GM10847 (cell line): ENCODE measurements around the gene SNRPD2.
A peak's percentile ranks its signal among the peaks of the same experiment; 100 is the strongest.

Source experiments
- POLR2A ChIP-seq: IDR thresholded peaks from 2 replicates; pipeline ENCODE4 v1.6.1; 2011; ENCODE audit not compliant: insufficient read length; ENCODE audit errors: extremely low read depth

Gene SNRPD2

DNA sequence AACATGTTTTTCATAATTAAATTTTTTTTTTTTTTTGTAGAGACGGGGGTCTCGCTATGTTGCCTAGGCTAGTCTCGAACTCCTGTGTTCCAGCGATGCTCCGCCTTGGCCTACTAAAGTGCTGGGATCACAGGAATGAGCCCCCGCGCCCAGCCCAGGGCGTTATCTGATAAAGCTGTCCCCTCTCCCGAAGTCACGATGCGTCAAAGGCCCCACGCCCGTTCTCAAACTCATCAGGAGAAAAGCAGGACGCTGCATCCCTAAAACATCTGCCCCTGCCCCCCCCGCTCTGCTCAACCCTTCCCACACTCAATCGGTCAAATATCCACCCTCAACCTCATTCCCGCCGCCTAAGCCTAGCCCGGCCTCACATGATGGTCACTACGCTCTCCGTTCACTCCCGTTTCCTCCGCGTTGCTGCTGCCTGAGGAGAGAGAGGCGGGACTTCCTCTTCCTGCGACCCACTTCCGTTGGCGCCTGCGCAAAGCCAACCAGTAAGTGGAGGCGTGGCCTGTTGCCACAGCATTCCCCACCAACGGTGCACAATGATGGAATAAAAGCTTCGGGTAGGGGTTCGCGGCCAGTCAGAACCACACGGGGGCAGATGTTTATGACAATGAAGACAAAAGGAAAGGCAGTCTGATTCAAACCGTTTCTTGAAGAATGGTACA is at the start of gene SNRPD2:
Gene SNRPD2, minus strand, starts transcription at position 438 of the 671 bp plus-strand sequence. Its CDS starts 65 bp downstream, at position 373.
- peak; percentile 88 for TF ChIP-seq POLR2A

DNA sequence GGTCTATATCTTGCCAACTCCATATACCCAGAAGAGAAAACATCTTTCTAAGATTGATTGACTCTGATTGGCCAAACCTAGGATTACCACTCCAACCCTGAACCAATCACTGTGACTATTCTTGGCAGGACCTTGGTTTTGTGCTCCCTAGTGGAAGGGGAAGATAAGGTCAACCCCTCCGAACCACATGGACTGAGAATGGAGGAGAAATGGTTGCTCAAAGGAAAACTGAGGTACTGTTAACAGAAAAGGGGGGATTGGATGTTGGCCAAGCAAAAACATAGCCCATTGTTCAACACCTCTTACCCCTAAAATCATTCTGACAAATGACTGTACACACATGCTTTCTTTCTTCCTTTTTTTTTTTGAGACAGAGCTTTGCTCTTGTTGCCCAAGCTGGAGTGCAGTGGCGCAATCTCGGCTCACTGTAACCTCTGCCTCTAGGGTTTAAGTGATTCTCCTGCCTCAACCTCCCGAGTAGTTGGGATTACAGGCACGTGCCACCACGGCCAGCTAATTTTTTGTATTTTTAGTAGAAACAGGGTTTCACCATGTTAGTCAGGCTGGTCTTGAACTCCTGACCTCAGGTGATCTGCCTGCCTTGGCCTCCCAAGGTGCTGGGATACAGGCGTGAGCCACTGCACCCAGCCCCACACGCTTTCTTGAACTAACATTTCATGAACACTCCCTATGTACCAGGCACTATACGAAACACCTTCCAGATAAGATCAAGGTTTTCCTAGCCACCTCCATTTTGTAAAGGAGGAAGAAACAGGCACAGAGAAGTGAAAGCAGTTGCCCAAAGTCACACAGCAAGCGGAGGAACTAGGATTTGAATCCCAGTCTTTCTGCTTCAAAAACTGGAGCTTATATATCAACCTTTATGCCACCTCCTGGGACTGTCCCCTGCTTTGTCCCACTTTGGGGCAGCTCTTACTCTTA is 48.0 kb upstream of the SNRPD2 start:
- no peak for TF ChIP-seq POLR2A

DNA sequence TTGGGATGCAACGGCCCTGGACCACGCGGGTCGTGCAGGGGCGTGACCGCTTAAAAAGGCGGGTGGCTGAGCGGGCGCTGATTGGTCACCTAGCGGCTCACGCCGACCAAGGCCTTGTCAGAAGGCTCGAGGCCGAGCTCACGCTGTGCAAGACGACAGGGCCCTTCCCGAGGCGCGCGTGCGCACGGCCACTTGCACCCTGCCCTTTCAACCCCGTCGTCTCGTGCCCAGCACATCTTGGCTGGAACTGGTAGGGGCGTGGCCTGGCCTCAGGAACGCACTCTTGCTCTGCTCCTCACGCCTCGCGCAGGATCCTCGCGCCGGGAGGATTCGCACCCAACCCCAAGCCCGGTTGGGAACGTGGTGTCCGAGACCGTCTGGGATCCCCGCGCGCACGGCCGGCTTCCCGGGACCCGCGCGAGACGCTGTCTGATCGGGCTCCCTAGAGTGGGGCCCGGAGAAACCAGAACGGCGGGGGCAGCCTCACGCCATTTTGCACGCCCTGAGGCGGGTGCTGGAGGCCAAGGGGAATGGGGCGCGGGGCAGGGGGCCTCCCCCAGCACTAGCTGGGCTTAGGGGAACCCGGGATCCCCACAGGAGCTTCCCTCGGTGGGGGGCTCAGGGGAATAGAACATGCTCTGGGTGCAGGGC is 41.5 kb upstream of the SNRPD2 start, which contains the start of gene MEIOSIN:
Gene MEIOSIN, plus strand, starts transcription at position 280 of the 651 bp plus-strand sequence. CDS start 1,938 bp downstream, outside the sequence.
- TF ChIP-seq POLR2A: no peak

DNA sequence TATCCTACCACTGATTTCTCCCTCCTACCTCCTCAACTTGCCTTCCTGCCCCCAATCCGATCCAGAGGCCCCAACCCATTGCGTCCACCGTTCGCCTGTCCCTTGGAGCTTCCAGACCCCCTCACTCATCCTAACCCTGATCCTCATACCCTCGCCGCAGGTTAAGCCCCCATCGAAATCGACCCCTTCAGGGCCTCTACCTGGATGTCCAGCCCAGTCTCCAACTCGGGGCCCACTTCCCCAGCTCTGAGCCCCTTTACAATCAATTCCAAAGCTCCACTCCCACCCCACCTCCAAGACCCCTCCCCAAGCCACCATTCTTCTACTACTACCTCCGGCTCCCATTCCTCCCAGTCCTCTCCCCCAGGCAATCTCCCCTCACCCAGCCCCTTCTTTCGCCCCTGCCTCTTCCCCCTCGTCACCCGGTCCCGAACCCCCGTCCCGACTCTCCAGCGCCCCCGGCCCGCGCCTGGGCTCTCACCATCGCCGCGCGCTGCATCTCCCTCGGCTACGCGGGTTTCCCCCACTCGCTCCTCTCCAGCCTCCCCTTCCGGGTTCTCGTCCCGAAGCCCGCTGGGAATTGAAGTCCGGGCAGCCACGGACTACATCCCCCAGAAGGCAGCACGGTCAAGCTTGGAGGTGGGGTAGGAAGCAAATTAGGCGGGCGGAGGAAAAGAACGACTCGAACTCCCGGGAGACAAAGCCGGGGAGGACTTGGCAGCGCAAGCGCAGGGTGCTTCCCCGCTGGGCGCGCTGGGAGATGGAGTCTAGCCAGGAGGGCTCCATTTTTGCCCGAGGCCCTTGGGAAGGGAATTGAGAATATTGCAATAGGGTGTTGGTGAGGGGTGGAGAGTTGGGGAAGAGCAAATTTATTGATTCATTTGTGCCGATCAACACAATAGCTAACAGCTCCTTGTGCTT is 38.9 kb upstream of the SNRPD2 start, which contains the start of gene FBXO46:
Gene FBXO46, minus strand, starts transcription at position 529 of the 921 bp plus-strand sequence. CDS start 17,401 bp downstream, outside the sequence.
- peak; percentile 75 for TF ChIP-seq POLR2A

DNA sequence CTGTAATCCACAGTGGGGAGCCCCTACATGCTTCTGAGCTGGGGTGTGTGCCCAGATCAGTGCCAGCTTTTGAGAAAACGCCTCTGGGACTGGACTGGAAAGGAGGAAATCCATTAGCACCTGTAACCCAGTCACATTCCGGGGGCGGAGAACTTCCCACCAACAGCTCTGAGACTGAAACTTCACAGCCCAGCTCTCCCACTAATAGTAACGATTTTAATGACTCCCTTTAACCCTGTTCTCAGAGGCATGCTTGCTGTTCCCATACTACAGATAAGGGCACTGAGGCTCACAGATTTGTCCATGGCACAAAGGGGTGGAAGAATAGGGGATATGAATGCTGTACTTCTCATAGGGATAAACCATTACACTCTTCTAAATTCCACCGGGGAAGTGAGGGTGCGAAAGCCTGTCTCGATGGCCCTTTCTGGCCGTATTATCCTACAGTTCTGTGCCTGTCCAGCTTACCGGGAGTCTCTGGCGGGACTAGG is 38.1 kb upstream of the SNRPD2 start:
- no peak for TF ChIP-seq POLR2A

DNA sequence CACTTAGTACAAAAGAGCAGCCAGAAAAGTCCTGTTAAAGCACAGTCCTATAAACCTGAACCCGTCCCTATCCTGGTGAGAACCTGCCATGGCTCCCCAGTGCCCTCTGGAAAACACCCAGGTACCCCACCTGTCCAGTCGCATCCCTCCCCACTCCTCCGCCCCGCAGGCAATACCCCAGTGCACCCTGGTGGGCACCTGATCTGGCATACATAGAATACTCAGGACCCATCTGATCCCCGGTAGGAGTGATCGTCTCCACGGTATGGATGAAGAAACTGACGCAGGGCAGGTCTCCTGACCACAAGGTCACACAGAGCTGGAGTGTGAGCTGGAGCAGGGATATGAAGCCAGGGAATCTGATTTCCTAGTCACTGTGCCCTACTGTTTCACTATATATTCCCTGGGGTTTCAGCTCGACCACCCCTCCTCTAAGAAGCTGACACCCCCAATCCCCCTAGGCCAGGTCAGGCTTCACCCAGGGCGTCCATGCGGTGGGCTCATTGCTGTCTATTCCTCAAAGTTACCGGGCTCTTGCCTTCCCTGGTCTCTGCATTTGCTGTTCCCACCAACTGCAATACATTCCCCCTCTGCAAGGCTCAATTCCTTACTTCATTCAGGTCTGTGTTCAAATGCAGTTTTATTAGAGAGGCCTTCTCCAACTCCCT is 26.4 kb upstream of the SNRPD2 start:
- TF ChIP-seq POLR2A: no peak

DNA sequence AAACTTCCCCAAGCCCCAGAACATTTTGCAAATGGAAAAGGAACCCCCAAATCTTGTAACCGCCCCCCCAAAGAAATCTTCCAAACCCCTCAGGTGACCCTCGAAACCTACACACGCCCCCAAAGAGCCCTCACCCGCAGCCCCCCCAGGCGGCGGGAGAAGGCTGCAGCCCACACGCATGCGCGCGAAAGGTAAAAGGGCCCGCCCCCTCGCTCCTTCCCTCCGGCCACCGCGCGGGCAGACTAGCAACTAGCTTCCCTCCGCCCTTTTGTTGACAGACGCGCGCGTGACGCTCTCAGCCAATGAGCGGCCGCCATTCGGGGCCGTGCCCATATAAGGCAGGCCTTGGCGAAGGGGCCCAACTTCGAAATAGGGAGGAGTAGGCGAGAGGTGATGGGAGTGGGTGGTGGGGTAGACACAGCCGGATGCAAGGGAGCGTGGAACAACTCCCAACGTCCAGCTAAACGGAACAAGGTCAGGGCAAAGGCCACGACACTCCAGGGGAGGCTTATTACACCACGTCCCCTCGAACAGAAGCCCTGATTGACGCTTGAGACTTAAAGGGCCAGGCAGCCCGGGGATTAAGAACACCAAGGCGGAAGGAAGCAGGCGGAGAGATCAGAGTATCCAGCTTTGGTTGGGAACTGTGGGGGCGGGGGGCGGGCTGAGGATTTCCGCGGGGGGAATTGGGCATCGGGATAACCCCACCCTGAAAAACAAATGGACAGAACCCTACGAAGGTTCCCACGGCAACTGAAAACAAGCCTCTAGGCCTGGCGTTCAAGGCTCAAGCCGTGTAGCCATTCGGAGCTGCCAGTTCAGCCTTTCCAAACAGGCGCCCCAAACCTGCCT is 25.6 kb upstream of the SNRPD2 start:
- no peak for TF ChIP-seq POLR2A

DNA sequence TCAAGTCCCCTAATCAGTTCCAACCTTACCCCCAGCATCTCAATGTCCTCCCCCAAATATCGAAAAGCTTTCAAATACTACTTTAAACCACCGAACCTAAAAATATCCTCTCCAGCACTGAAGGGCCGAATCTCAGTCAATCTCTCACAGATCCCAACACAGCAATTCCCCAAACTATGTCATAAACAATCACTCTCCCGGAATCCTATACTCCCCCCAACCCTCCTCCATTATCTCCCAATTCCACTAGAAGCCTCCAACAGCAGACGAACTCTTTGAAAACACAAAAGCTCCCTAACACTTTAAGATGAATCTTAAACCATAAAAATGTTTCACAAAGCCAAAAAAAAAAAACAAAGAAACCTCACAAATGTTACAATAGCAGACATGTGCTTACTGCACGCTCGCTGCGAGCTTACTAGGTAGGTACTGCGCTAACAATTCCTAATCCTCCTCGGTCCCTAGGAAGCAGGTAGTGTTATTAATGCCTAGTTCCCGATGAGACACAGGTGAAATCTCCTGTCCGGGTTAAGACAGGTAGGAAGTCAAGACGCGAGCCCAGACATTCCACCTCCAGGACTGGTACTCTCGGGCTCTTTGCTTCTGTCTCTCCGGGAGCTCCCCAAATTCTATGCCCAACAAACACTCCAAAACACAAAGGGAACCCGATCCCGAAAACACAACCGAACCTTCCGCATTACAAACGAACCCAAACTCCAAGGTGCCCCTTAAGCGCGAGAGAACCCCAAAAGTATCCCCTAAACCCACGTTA is 24.8 kb upstream of the SNRPD2 start:
- TF ChIP-seq POLR2A: no peak

DNA sequence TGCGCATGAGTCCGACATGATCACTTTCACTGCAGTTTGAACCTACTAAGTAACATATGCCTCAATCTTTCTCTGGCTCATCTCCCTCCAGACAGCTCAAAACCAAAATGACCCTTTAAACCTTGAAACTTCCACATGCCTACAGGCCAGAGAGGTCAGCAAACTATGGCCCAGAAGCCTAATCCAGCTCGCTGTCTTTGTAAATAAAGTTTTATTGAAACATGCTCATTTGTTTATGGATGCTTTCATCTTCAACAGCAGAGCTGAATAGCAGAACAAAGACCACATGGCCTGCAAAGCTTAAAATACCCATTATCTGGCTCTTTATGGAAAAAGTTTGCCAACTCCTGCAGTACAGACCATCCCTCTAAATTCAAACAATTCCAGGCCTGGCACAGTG is 23.4 kb upstream of the SNRPD2 start:
- TF ChIP-seq POLR2A: no peak

DNA sequence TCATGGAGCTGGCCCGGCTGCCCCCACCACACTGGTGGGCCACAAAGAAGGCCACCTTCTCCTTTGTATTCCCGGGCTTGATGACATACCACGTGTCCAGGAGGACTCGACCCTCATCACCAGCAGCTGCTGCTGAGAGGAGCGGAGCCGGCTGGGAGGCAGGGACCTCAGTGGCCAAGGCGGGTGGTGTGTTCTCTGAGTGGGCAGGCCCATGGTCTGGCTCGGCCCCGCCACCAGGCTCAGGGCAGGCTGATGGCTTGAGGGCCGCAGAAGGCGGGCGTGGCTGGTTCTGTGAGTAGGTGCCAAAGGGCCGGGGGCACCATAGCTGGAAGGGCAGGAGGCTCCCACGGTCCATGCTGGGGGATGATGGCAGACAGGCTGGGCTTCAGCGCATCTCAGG is 21.4 kb upstream of the SNRPD2 start:
- no peak for TF ChIP-seq POLR2A

DNA sequence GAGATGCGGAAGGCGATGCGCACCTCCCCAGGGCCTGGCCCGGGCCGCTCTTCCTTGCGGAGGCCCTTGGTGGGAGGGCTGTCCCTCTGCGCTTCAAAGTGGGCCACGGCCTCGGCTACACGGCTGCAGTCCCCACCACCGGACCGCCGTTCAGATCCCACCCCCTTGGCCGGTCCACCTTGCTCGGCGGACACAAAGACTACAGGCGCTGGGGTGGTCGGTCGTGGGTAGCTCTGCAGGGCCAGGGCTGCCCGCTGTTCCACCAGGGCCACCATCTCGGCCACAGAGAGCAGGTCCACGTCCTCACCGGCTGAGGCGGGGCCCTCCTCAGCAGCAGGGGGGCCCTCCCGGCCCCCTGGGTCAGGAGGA is 20.9 kb upstream of the SNRPD2 start:
- no peak for TF ChIP-seq POLR2A
